K562 treated with DMSO at 1 percent for 4 hours (cell line): ENCODE results near the gene OXLD1. TPM values are rescaled to one million over a fixed set of nuclear protein-coding genes. Genes with fewer than 3 reads are reported as not detected.

ENCODE experiments used
- total RNA-seq: library from RNA; unstranded; fragments of 300-600 nt; gene quantifications from 2 replicates; pipeline ENCODE4 v1.2.3, GENCODE V29; 2022; ENCODE audit not compliant: insufficient read depth

The OXLD1 gene
- 68.0 and 74.2 TPM in 2 replicates for total RNA-seq

GRCh38 chr17:81666342-81667191 is at the start of gene OXLD1, which contains the start of gene CCDC137:
Gene OXLD1, minus strand, starts transcription at chr17:81666605. Its CDS starts 28 bp downstream, at chr17:81666577.
Gene CCDC137, plus strand, starts transcription at chr17:81666737. Its CDS starts 30 bp downstream, at chr17:81666767.

GRCh38 chr17:81711814-81712467 is 45.5 kb upstream of the OXLD1 start, which contains the start of gene SLC25A10:
Gene SLC25A10, plus strand, starts transcription at chr17:81712284. Its CDS starts 143 bp downstream, at chr17:81712427.

GRCh38 chr17:81702934-81703746 is 36.7 kb upstream of the OXLD1 start, which contains the start of gene MRPL12:
Gene MRPL12, plus strand, starts transcription at chr17:81703367. Its CDS starts 135 bp downstream, at chr17:81703502.

GRCh38 chr17:81683584-81684441 is 17.4 kb upstream of the OXLD1 start, which contains the start of the genes ARL16 and HGS:
Gene ARL16, minus strand, starts transcription at chr17:81683797. Its CDS starts 44 bp downstream, at chr17:81683753.
Gene HGS, plus strand, starts transcription at chr17:81684011. Its CDS starts 56 bp downstream, at chr17:81684067.

GRCh38 chr17:81656118-81656743 is 10.2 kb downstream of the OXLD1 start, which contains the start of gene PDE6G:
Gene PDE6G, minus strand, starts transcription at chr17:81656542. Its CDS starts 3,237 bp downstream, at chr17:81653305.

GRCh38 chr17:81636505-81637288 is 29.7 kb downstream of the OXLD1 start, which contains the start of the genes NPLOC4 and TSPAN10:
Gene NPLOC4, minus strand, starts transcription at chr17:81637112. Its CDS starts 182 bp downstream, at chr17:81636930.
Gene TSPAN10, plus strand, starts transcription at chr17:81637196. Its CDS starts 5,217 bp downstream, at chr17:81642413.

Other genes with a start within 250 kb of the OXLD1 start
- gene ACTG1, start 153.8 kb downstream of the OXLD1 start, total RNA-seq, result 1,873 and 2,081 TPM in 2 replicates
- not detected in 2 replicates for gene FSCN2, start 138.2 kb downstream of the OXLD1 start, total RNA-seq
- gene FAAP100, start 114.3 kb downstream of the OXLD1 start, total RNA-seq, result 13.8 and 14.7 TPM in 2 replicates
- gene NPLOC4, start 29.5 kb downstream of the OXLD1 start, total RNA-seq, result 96.3 and 121 TPM in 2 replicates
- 0.47 and 0.97 TPM in 2 replicates for gene TSPAN10, start 29.4 kb downstream of the OXLD1 start, total RNA-seq
- not detected in 2 replicates for gene PDE6G, start 10.1 kb downstream of the OXLD1 start, total RNA-seq
- 31.8 and 43.8 TPM in 2 replicates for gene CCDC137, start 132 bp upstream of the OXLD1 start, total RNA-seq
- 25.4 and 27.2 TPM in 2 replicates for gene ARL16, start 17.2 kb upstream of the OXLD1 start, total RNA-seq
- gene HGS, start 17.4 kb upstream of the OXLD1 start, total RNA-seq, result 116 and 118 TPM in 2 replicates
- 103 and 114 TPM in 2 replicates for gene MRPL12, start 36.8 kb upstream of the OXLD1 start, total RNA-seq
- 51.4 and 52.8 TPM in 2 replicates for gene SLC25A10, start 45.7 kb upstream of the OXLD1 start, total RNA-seq
- not detected in 2 replicates for gene GCGR, start 137.5 kb upstream of the OXLD1 start, total RNA-seq
- 105 and 145 TPM in 2 replicates for gene MCRIP1, start 166.7 kb upstream of the OXLD1 start, total RNA-seq
- gene PPP1R27, start 168.4 kb upstream of the OXLD1 start, total RNA-seq, result 0.64 TPM in 1 of 2 replicates, not detected in the other
- 890 and 899 TPM in 2 replicates for gene P4HB, start 193.9 kb upstream of the OXLD1 start, total RNA-seq
- 224 and 227 TPM in 2 replicates for gene ARHGDIA, start 204.7 kb upstream of the OXLD1 start, total RNA-seq
- gene ALYREF, start 225.0 kb upstream of the OXLD1 start, total RNA-seq, result 137 TPM in 2 replicates
- 407 and 464 TPM in 2 replicates for gene ANAPC11, start 225.1 kb upstream of the OXLD1 start, total RNA-seq
- gene NPB, start 235.6 kb upstream of the OXLD1 start, total RNA-seq, result 5.4 and 6.4 TPM in 2 replicates
- gene PCYT2, start 244.8 kb upstream of the OXLD1 start, total RNA-seq, result 64.0 and 70.6 TPM in 2 replicates